ENCODE data around the gene ARPC4. TPM values are rescaled to one million over a fixed set of nuclear protein-coding genes. Genes with fewer than 3 reads are reported as not detected.

The ARPC4 gene
- total and polyA plus RNA-seq, 2 of the 13 experiments (the other 11 are each of a cell fraction or from before 2014, with no cell fraction given): 30.1 to 83.6 TPM

DNA sequence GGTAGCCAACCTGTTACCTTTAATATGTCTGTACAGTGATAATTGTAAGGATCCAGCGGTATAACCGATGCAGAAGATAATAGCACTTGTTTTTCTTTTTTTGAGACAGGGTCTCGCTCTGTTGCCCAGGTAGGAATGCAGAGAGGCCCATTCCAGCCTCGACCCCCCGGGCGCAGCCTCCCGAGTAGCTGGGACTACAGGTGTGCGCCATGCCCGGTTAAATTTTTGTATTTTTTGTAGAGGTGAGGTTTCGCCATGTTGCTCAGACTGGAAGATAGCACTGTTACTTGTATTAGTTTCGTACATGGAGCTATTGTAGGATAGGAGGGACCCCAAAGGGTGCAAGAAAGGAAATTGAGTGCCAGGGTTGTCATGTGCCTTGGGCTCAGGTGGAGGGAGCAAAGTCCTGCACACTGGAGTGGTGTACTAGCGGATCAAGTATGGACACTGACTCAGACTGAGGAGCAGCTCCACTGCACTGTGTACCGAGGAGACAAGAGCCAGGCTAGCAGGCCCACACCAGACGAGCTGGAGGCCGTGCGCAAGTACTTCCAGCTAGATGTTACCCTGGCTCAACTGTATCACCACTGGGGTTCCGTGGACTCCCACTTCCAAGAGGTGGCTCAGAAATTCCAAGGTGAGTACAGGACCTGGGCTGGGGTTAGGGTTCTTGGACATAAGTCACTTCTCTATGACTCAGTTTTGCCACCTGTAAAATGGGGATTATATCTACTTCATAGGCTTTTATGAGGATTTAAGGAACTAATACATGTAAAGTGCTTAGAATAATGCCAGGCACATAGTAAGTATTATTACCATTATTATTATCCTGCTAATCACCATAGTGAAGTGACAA is 42.1 kb upstream of the ARPC4 start (continued):
- TF ChIP-seq CHD4 (IDR thresholded peaks at IDR 0.05; ENCODE audit: borderline replicate concordance, low read length) (peak; percentile 92; the same call in 1 of the 2 replicates), BORCS8-MEF2B (CRISPR knock-in tag; IDR thresholded peaks at IDR 0.05) (no peak), MATR3 (CRISPR knock-in tag; IDR thresholded peaks at IDR 0.05) (no peak), NFIC (IDR thresholded peaks at IDR 0.05; ENCODE audit: low read length) (no peak), FOSL2 (CRISPR knock-in tag; IDR thresholded peaks at IDR 0.05) (peak; percentile 59), YEATS2 (CRISPR knock-in tag; IDR thresholded peaks at IDR 0.05; ENCODE audit: borderline replicate concordance) (no peak), ELF3 (CRISPR knock-in tag; IDR thresholded peaks at IDR 0.05) (0 out of 2 replicates have a peak, but pooled peaks have one; percentile 12), TOPORS (CRISPR knock-in tag; IDR thresholded peaks at IDR 0.05) (0 out of 2 replicates have a peak, but pooled peaks have one; percentile 13), ZNF121 (CRISPR knock-in tag; IDR thresholded peaks at IDR 0.05) (peak; percentile 85; the same call in 1 of the 2 replicates), KDM5A (IDR thresholded peaks at IDR 0.05; ENCODE audit: borderline replicate concordance, low read length) (peak; percentile 24), HNF4A (CRISPR knock-in tag; IDR thresholded peaks at IDR 0.05) (peak; percentile 67), NFKB2 (CRISPR knock-in tag; IDR thresholded peaks at IDR 0.05; ENCODE audit: borderline replicate concordance) (no peak), SAP130 (CRISPR knock-in tag; IDR thresholded peaks at IDR 0.05; ENCODE audit: low read depth) (peak; percentile 42; the same call in 1 of the 2 replicates), SOX13 (IDR thresholded peaks at IDR 0.05) (0 out of 2 replicates have a peak, but pooled peaks have one; percentile 1), SOX13 (CRISPR knock-in tag; conservative IDR thresholded peaks at IDR 0.05 in 1 of 2, IDR thresholded peaks at IDR 0.05 in 1 of 2) (no peak), MYC (CRISPR knock-in tag; IDR thresholded peaks at IDR 0.05; ENCODE audit: borderline replicate concordance) (peak; percentile 28; the same call in 1 of the 2 replicates), KDM1A (CRISPR knock-in tag; IDR thresholded peaks at IDR 0.05) (peak; percentile 31; the same call in 1 of the 2 replicates), ZNF629 (CRISPR knock-in tag; conservative IDR thresholded peaks at IDR 0.05) (peak; percentile 97), POLR2A (IDR thresholded peaks at IDR 0.05; ENCODE audit: insufficient read depth in 1 of 2, low read depth in 2 of 2, low read length in 2 of 2) (peak in 1 of 2 experiments; percentile 38; a peak in 1 of 4 replicates), RCOR2 (CRISPR knock-in tag; IDR thresholded peaks at IDR 0.05) (0 out of 2 replicates have a peak, but pooled peaks have one; percentile 17), MXI1 (IDR thresholded peaks at IDR 0.05; ENCODE audit: borderline replicate concordance, low read depth, low read length) (peak; percentile 29; the same call in 1 of the 3 replicates)
- TF ChIP-seq, protein P1, sequence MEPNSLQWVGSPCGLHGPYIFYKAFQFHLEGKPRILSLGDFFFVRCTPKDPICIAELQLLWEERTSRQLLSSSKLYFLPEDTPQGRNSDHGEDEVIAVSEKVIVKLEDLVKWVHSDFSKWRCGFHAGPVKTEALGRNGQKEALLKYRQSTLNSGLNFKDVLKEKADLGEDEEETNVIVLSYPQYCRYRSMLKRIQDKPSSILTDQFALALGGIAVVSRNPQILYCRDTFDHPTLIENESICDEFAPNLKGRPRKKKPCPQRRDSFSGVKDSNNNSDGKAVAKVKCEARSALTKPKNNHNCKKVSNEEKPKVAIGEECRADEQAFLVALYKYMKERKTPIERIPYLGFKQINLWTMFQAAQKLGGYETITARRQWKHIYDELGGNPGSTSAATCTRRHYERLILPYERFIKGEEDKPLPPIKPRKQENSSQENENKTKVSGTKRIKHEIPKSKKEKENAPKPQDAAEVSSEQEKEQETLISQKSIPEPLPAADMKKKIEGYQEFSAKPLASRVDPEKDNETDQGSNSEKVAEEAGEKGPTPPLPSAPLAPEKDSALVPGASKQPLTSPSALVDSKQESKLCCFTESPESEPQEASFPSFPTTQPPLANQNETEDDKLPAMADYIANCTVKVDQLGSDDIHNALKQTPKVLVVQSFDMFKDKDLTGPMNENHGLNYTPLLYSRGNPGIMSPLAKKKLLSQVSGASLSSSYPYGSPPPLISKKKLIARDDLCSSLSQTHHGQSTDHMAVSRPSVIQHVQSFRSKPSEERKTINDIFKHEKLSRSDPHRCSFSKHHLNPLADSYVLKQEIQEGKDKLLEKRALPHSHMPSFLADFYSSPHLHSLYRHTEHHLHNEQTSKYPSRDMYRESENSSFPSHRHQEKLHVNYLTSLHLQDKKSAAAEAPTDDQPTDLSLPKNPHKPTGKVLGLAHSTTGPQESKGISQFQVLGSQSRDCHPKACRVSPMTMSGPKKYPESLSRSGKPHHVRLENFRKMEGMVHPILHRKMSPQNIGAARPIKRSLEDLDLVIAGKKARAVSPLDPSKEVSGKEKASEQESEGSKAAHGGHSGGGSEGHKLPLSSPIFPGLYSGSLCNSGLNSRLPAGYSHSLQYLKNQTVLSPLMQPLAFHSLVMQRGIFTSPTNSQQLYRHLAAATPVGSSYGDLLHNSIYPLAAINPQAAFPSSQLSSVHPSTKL (CRISPR knock-in tag; IDR thresholded peaks at IDR 0.05): peak; percentile 18; the same call in 1 of the 2 replicates
- TF ChIP-seq, protein P2, sequence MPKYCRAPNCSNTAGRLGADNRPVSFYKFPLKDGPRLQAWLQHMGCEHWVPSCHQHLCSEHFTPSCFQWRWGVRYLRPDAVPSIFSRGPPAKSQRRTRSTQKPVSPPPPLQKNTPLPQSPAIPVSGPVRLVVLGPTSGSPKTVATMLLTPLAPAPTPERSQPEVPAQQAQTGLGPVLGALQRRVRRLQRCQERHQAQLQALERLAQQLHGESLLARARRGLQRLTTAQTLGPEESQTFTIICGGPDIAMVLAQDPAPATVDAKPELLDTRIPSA (CRISPR knock-in tag; IDR thresholded peaks at IDR 0.05; ENCODE audit: borderline replicate concordance): no peak
- TF ChIP-seq, protein P3, sequence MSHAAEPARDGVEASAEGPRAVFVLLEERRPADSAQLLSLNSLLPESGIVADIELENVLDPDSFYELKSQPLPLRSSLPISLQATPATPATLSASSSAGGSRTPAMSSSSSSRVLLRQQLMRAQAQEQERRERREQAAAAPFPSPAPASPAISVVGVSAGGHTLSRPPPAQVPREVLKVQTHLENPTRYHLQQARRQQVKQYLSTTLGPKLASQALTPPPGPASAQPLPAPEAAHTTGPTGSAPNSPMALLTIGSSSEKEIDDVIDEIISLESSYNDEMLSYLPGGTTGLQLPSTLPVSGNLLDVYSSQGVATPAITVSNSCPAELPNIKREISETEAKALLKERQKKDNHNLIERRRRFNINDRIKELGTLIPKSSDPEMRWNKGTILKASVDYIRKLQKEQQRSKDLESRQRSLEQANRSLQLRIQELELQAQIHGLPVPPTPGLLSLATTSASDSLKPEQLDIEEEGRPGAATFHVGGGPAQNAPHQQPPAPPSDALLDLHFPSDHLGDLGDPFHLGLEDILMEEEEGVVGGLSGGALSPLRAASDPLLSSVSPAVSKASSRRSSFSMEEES (CRISPR knock-in tag; IDR thresholded peaks at IDR 0.05): peak; percentile 65; the same call in 1 of the 2 replicates
- TF ChIP-seq, protein P4, sequence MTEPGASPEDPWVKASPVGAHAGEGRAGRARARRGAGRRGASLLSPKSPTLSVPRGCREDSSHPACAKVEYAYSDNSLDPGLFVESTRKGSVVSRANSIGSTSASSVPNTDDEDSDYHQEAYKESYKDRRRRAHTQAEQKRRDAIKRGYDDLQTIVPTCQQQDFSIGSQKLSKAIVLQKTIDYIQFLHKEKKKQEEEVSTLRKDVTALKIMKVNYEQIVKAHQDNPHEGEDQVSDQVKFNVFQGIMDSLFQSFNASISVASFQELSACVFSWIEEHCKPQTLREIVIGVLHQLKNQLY (CRISPR knock-in tag; IDR thresholded peaks at IDR 0.05): 0 out of 2 replicates have a peak, but pooled peaks have one; percentile 16

All from HepG2 (cell line).